Transverse colon (tissue), 3 donors: ENCODE measurements around the gene TNFSF11.

Experiments used
- CTCF ChIP-seq, 5 experiments: fragments of 200-600 bp in 3 of 5; fragments of 450-650 bp in 2 of 5; sonication (generic) in 3 of 5; IDR thresholded peaks; 1 replicate in 2 of 5; 2 replicates in 3 of 5; pipeline ENCODE4 v1.5.1; 2016 to 2017; ENCODE audit warnings: antibody characterized with exemption in 5 of 5, inconsistent platforms in 3 of 5, mild to moderate bottlenecking in 2 of 5, moderate library complexity in 1 of 5
- EP300 ChIP-seq: sonication (generic); formaldehyde crosslinking; IDR thresholded peaks from one replicate; pipeline ENCODE4 v1.6.1; 2017; ENCODE audit warnings: antibody characterized with exemption, low read depth
- POLR2A ChIP-seq: fragments of 450-650 bp; IDR thresholded peaks from one replicate; pipeline ENCODE4 v1.6.1; 2016; ENCODE audit warnings: antibody characterized with exemption, mild to moderate bottlenecking, moderate library complexity

- TF ChIP-seq CTCF (IDR thresholded peaks at IDR 0.05) (no peak), POLR2A (no peak), EP300 (no peak)
These were observed 47.7 kb upstream of the TNFSF11 start for GRCh38 chr13:42526276-42526675.
